Left ventricle myocardium inferior (tissue), 1 donor: ENCODE data around the gene MYH2. TPM values are rescaled to one million over a fixed set of nuclear protein-coding genes. Genes with fewer than 3 reads are reported as not detected.

Experiments
- DNase-seq: peaks from one replicate; pipeline ENCODE4 v3.0.0-alpha.2; 2020
- H3K27ac ChIP-seq: fragments of 200-600 bp; replicated peaks from 2 replicates; pipeline ENCODE4 v1.8.0; 2021
- H3K27me3 ChIP-seq: fragments of 200-600 bp; 2 replicates; pipeline ENCODE4 v1.8.0; 2021; ENCODE audit warnings: low read depth
- H3K36me3 ChIP-seq: fragments of 200-600 bp; 2 replicates; pipeline ENCODE4 v1.8.0; 2021
- H3K4me1 ChIP-seq: fragments of 200-600 bp; 2 replicates; pipeline ENCODE4 v1.8.0; 2021
- H3K4me3 ChIP-seq: fragments of 200-600 bp; 2 replicates; pipeline ENCODE4 v1.8.0; 2021; ENCODE audit warnings: mild to moderate bottlenecking, moderate library complexity
- H3K9me3 ChIP-seq: fragments of 200-600 bp; replicated peaks from 2 replicates; pipeline ENCODE4 v1.8.0; 2021
- CTCF ChIP-seq: fragments of 200-600 bp; IDR thresholded peaks from 2 replicates; pipeline ENCODE4 v1.8.0; 2021; ENCODE audit warnings: antibody characterized with exemption, mild to moderate bottlenecking, borderline replicate concordance
- intact Hi-C: fragments of 100-400 bp; cut with micrococcal nuclease; formaldehyde crosslinking; loops from one replicate; pipeline ENCODE4 v1.11.0; 2022
- total RNA-seq: library from RNA; stranded (reverse); fragmentation: NEBNext Ultra II Directional; extraction: Animal tissue kit (Norgen Biotek cat#: 25700); gene quantifications from one replicate; pipeline ENCODE4 v1.2.1, GENCODE V29; 2021
- donor health status: DM: no; HTN: yes; CAD: no; lungs with severe emphysema.

Gene MYH2
- total RNA-seq, 1 donor from 2014 or later: 0.33 TPM

GRCh38 chr17:10492004-10492403, 57.5 kb downstream of the MYH2 start:
- Histone ChIP-seq H3K4me1 (no peaks in the 10 kb centered on the region), H3K27me3 (no peaks in the 10 kb centered on the region), H3K36me3 (no peaks in the 10 kb centered on the region), H3K27ac (no peak overlapping the region), H3K9me3 (peaks cover 41% of the 10 kb centered on the region), H3K4me3 (no peak overlapping the region)
- intact Hi-C loops: no loop called here
- no peak for TF ChIP-seq CTCF
- DNase-seq: no peak

GRCh38 chr17:10482252-10482651, 67.2 kb downstream of the MYH2 start:
- no peak overlapping the region for H3K27ac ChIP-seq
- no peaks in the 10 kb centered on the region for H3K36me3 ChIP-seq
- H3K27me3 ChIP-seq: no peaks in the 10 kb centered on the region
- peaks cover 66% of the 10 kb centered on the region for H3K9me3 ChIP-seq
- intact Hi-C loops: no loop called here
- no peak for DNase-seq
- H3K4me3 ChIP-seq: no peak overlapping the region
- no peaks in the 10 kb centered on the region for H3K4me1 ChIP-seq
- TF ChIP-seq CTCF: no peak

- no peak for DNase-seq
- Histone ChIP-seq H3K36me3 (no peaks in the 10 kb centered on the region), H3K27me3 (no peaks in the 10 kb centered on the region), H3K9me3 (peaks cover 21% of the 10 kb centered on the region), H3K4me3 (no peak overlapping the region), H3K27ac (no peak overlapping the region), H3K4me1 (no peaks in the 10 kb centered on the region)
- intact Hi-C loops: no loop called here
- no peak for TF ChIP-seq CTCF
Observed at GRCh38 chr17:10477701-10478100, 71.8 kb downstream of the MYH2 start.

- no peak overlapping the region for H3K4me3 ChIP-seq
- no peaks in the 10 kb centered on the region for H3K4me1 ChIP-seq
- H3K27me3 ChIP-seq: no peaks in the 10 kb centered on the region
- H3K9me3 ChIP-seq: no peaks in the 10 kb centered on the region
- TF ChIP-seq CTCF: no peak
- H3K27ac ChIP-seq: no peak overlapping the region
- intact Hi-C loops: no loop called here
- no peaks in the 10 kb centered on the region for H3K36me3 ChIP-seq
- DNase-seq: no peak
Observed at GRCh38 chr17:10474536-10474935, 74.9 kb downstream of the MYH2 start.

- H3K4me3 ChIP-seq: no peak overlapping the region
- no peaks in the 10 kb centered on the region for H3K4me1 ChIP-seq
- intact Hi-C loops: no loop called here
- H3K36me3 ChIP-seq: no peaks in the 10 kb centered on the region
- no peak for TF ChIP-seq CTCF
- no peaks in the 10 kb centered on the region for H3K9me3 ChIP-seq
- H3K27me3 ChIP-seq: no peaks in the 10 kb centered on the region
- H3K27ac ChIP-seq: no peak overlapping the region
- no peak for DNase-seq
Observed at GRCh38 chr17:10471858-10472257, 77.6 kb downstream of the MYH2 start.

Other genes starting within 250 kb of the MYH2 start
- gene MYH13, start 176.7 kb downstream of the MYH2 start, total RNA-seq: not detected
- gene MYH8, start 127.7 kb downstream of the MYH2 start, total RNA-seq: not detected
- gene MYH4, start 80.1 kb downstream of the MYH2 start, total RNA-seq: not detected
- 0.14 TPM for gene MYH1, start 31.1 kb downstream of the MYH2 start, total RNA-seq
- 0.88 TPM for gene MYH3, start 107.7 kb upstream of the MYH2 start, total RNA-seq
- 36.8 TPM for gene SCO1, start 147.9 kb upstream of the MYH2 start, total RNA-seq
- 4.2 TPM for gene ADPRM, start 147.9 kb upstream of the MYH2 start, total RNA-seq
- 6.4 TPM for gene TMEM220, start 180.4 kb upstream of the MYH2 start, total RNA-seq